C4-2B (cell line): ENCODE data around the gene OR4C5.

ENCODE experiments used
- CTCF ChIP-seq: fragments of 450-650 bp; conservative IDR thresholded peaks from 2 replicates; pipeline ENCODE4 v1.5.1; 2017; ENCODE audit warnings: mild to moderate bottlenecking
- ZFX ChIP-seq: fragments of 450-650 bp; IDR thresholded peaks from 2 replicates; pipeline ENCODE4 v1.6.1; 2017

- no peak for TF ChIP-seq CTCF
- no peak for TF ChIP-seq ZFX
These were observed 24.8 kb downstream of the OR4C5 start for GRCh38 chr11:48341466-48341865.
